Osteocyte (in vitro differentiated cells): ENCODE measurements around the gene MMADHC. TPM values are rescaled to one million over a fixed set of nuclear protein-coding genes. Genes with fewer than 3 reads are reported as not detected.

Source experiments
- DNase-seq: peaks from one replicate; pipeline ENCODE4 v3.0.0; 2021; ENCODE audit warnings: mixed read lengths; ENCODE audit not compliant: unreplicated experiment; ENCODE audit errors: extremely low spot score
- H3K27ac Mint-ChIP-seq: one replicate; pipeline ENCODE4 v1.8.0; 2021; ENCODE audit warnings: mild to moderate bottlenecking, mixed read lengths; ENCODE audit not compliant: unreplicated experiment
- H3K27me3 Mint-ChIP-seq: one replicate; pipeline ENCODE4 v1.8.0; 2021; ENCODE audit warnings: mixed read lengths; ENCODE audit not compliant: unreplicated experiment
- H3K36me3 Mint-ChIP-seq: one replicate; pipeline ENCODE4 v1.8.0; 2021; ENCODE audit warnings: mixed read lengths; ENCODE audit not compliant: unreplicated experiment
- H3K4me1 Mint-ChIP-seq: one replicate; pipeline ENCODE4 v1.8.0; 2021; ENCODE audit warnings: mixed read lengths; ENCODE audit not compliant: unreplicated experiment
- H3K4me3 Mint-ChIP-seq: one replicate; pipeline ENCODE4 v1.8.0; 2021; ENCODE audit warnings: mild to moderate bottlenecking, moderate library complexity, mixed read lengths; ENCODE audit not compliant: unreplicated experiment
- H3K9me3 Mint-ChIP-seq: one replicate; pipeline ENCODE4 v1.8.0; 2021; ENCODE audit warnings: mixed read lengths; ENCODE audit not compliant: unreplicated experiment
- total RNA-seq: library from RNA; stranded (reverse); gene quantifications from 2 replicates; pipeline ENCODE4 v1.2.1, GENCODE V29; 2021
- TF ChIP-seq, protein P1 (sequence below): fragments of 200-600 bp; sonication (generic); IDR thresholded peaks from 2 replicates; pipeline ENCODE4 v1.5.0; 2021; ENCODE audit warnings: antibody characterized with exemption, mild to moderate bottlenecking, moderate library complexity

MMADHC gene
- total RNA-seq, 1 donor from 2014 or later = 96.6 TPM

DNA sequence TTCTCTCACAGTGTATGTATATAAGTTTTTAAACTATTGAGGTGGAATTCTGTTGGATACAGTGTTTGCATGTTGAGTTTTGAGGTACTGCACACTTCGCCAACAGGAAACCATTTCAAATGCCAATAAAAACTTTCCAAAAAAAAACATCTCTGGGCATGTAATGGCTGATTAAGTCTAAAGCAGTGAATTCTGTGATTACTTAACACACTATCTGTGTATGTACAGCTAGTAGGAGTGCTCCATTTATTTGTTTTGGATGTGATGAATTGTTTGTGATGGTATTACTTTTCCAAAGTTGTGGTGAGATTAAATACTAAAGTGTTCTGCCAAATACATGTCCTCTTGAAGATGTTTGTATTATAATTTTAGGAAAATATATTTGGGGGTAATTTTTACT lies 31.1 kb downstream of the MMADHC start:
- Mint-ChIP-seq H3K9me3 (no peaks in the 10 kb centered on the region), H3K36me3 (no peaks in the 10 kb centered on the region), H3K4me1 (peaks cover 11% of the 10 kb centered on the region), H3K27ac (no peak overlapping the region), H3K27me3 (no peaks in the 10 kb centered on the region), H3K4me3 (no peak overlapping the region)
- TF ChIP-seq, protein P1, sequence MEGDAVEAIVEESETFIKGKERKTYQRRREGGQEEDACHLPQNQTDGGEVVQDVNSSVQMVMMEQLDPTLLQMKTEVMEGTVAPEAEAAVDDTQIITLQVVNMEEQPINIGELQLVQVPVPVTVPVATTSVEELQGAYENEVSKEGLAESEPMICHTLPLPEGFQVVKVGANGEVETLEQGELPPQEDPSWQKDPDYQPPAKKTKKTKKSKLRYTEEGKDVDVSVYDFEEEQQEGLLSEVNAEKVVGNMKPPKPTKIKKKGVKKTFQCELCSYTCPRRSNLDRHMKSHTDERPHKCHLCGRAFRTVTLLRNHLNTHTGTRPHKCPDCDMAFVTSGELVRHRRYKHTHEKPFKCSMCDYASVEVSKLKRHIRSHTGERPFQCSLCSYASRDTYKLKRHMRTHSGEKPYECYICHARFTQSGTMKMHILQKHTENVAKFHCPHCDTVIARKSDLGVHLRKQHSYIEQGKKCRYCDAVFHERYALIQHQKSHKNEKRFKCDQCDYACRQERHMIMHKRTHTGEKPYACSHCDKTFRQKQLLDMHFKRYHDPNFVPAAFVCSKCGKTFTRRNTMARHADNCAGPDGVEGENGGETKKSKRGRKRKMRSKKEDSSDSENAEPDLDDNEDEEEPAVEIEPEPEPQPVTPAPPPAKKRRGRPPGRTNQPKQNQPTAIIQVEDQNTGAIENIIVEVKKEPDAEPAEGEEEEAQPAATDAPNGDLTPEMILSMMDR = no peak
- DNase-seq = no peak

DNA sequence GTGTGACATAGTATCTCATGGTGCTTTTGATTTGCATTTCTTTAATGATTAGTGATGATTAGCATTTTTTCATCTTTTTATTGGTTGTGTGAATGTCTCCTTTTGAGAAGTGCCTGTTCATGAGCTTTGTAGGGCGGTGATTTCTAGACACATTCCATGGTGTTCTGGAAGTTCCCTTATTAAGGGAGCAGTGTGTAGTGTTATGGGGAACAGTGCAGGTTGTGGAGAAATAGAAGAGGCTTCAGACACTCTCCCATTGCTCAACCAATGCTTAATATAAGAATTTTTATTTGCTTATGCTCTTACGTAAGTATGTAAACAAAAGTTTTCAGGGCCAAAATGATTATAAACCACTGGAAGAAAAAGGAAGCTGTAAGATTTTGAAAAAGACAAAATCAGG lies 34.7 kb downstream of the MMADHC start:
- no peak overlapping the region for H3K4me3 Mint-ChIP-seq
- no peaks in the 10 kb centered on the region for H3K36me3 Mint-ChIP-seq
- no peak for DNase-seq
- no peaks in the 10 kb centered on the region for H3K9me3 Mint-ChIP-seq
- no peaks in the 10 kb centered on the region for H3K27me3 Mint-ChIP-seq
- peaks cover 10% of the 10 kb centered on the region for H3K4me1 Mint-ChIP-seq
- TF ChIP-seq, protein P1 = no peak
- H3K27ac Mint-ChIP-seq = no peak overlapping the region

DNA sequence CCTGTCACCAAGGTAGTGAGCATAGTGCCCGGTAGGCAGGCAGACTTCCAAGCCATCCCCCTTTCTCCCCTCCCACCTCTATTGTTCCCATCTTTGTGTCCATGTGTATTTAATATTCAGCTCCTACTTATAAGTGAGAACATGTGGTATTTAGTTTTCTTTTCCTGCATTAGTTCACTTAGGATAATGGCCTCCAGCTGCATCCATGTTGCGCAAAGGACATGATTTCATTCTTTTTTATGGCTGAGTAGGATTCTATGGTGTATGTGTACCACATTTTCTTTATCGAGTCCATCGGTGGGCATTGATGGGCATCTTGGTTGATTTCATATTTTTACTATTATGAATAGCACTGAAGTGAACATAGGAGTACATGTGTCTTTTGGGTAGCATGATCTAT lies 35.3 kb downstream of the MMADHC start:
- Mint-ChIP-seq H3K4me1 (peaks cover 10% of the 10 kb centered on the region), H3K27me3 (no peaks in the 10 kb centered on the region), H3K4me3 (no peak overlapping the region), H3K9me3 (no peaks in the 10 kb centered on the region), H3K36me3 (no peaks in the 10 kb centered on the region), H3K27ac (no peak overlapping the region)
- no peak for DNase-seq
- TF ChIP-seq, protein P1 = no peak

DNA sequence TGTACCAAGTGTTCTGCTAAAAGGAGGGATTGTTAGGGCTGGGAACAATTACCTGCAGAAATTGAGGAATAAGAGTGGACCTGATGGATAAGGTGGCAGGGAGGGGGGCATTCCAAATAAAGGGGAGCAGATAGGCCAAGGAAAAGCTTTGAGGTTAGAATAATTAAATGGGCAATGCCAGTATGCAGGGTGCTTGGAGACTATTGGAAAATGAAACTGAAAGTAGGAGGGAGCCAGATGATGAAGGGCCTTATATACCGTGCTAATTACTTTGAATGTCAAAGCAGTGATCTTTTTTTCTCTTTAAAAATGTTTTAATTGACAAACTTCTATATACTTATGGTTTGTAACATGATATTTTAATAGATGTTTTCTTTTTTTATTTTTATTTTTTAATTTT lies 42.9 kb downstream of the MMADHC start:
- no peaks in the 10 kb centered on the region for H3K27me3 Mint-ChIP-seq
- H3K27ac Mint-ChIP-seq = no peak overlapping the region
- no peak overlapping the region for H3K4me3 Mint-ChIP-seq
- TF ChIP-seq, protein P1 = no peak
- DNase-seq = no peak
- H3K36me3 Mint-ChIP-seq = no peaks in the 10 kb centered on the region
- H3K9me3 Mint-ChIP-seq = no peaks in the 10 kb centered on the region
- no peaks in the 10 kb centered on the region for H3K4me1 Mint-ChIP-seq

DNA sequence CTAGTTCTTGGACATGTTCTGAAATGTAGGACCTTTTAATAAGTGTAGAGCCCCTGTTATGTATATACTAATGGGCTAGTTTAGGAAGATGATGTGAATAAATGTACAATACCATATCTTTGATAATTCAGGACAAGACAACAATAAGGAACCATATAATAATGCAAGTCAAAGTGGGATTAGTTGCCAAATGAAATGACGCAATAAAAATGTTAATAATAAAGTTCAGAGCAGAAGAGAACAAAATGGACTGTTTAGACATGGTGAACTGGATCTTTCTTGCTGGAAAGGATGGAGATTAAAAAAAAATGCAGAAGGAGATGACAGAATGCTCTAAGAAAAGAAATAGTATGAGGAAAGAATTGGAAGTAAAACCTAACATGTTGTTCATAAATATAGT lies 43.7 kb downstream of the MMADHC start:
- TF ChIP-seq, protein P1 = no peak
- Mint-ChIP-seq H3K9me3 (no peaks in the 10 kb centered on the region), H3K4me3 (no peak overlapping the region), H3K27me3 (no peaks in the 10 kb centered on the region), H3K4me1 (no peaks in the 10 kb centered on the region), H3K27ac (no peak overlapping the region), H3K36me3 (no peaks in the 10 kb centered on the region)
- no peak for DNase-seq
